H9 (cell line): ENCODE data around the gene FBXL16. TPM values are rescaled to one million over a fixed set of nuclear protein-coding genes. Genes with fewer than 3 reads are reported as not detected.

Experiments used
- DNase-seq: peaks from one replicate; pipeline ENCODE4 v3.0.0-alpha.2; 2017
- H2AFZ ChIP-seq: one replicate; pipeline ENCODE4 v1.6.1; 2013; ENCODE audit warnings: mild to moderate bottlenecking, low read length, control low read depth, moderate library complexity
- H2AK5ac ChIP-seq: 2 replicates; pipeline ENCODE4 v1.6.1; 2013; ENCODE audit warnings: low read length, control low read depth, mixed read lengths; ENCODE audit not compliant: insufficient read length
- H2BK120ac ChIP-seq: one replicate; pipeline ENCODE4 v1.6.1; 2013; ENCODE audit warnings: low read depth, mild to moderate bottlenecking, low read length, control low read depth, inconsistent platforms; ENCODE audit not compliant: poor library complexity, severe bottlenecking
- H2BK12ac ChIP-seq: 2 replicates; pipeline ENCODE4 v1.6.1; 2013; ENCODE audit warnings: low read length, control low read depth, mixed read lengths, low read depth; ENCODE audit not compliant: insufficient read length
- H2BK15ac ChIP-seq: 2 replicates; pipeline ENCODE4 v1.6.1; 2013; ENCODE audit warnings: low read depth, low read length, control low read depth
- H2BK20ac ChIP-seq: one replicate; pipeline ENCODE4 v1.6.1; 2013; ENCODE audit warnings: low read depth, mild to moderate bottlenecking, low read length, control low read depth, inconsistent platforms; ENCODE audit not compliant: poor library complexity, severe bottlenecking
- H2BK5ac ChIP-seq: 2 replicates; pipeline ENCODE4 v1.6.1; 2013; ENCODE audit warnings: low read length, control low read depth, mixed read lengths; ENCODE audit not compliant: insufficient read length
- H3K14ac ChIP-seq: 2 replicates; pipeline ENCODE4 v1.6.1; 2013; ENCODE audit warnings: low read length, control low read depth; ENCODE audit not compliant: insufficient read depth
- H3K18ac ChIP-seq: 2 replicates; pipeline ENCODE4 v1.6.1; 2013; ENCODE audit warnings: low read depth, mild to moderate bottlenecking, mixed read lengths, low read length, control low read depth; ENCODE audit not compliant: insufficient read length
- H3K23ac ChIP-seq: 2 replicates; pipeline ENCODE4 v1.6.1; 2013; ENCODE audit warnings: low read length, control low read depth, mixed read lengths, low read depth; ENCODE audit not compliant: insufficient read length
- H3K23me2 ChIP-seq: 2 replicates; pipeline ENCODE4 v1.6.1; 2013; ENCODE audit warnings: low read depth, mild to moderate bottlenecking, mixed read lengths, low read length, control low read depth; ENCODE audit not compliant: insufficient read length, poor library complexity, severe bottlenecking
- H3K27ac ChIP-seq: 2 replicates; pipeline ENCODE4 v1.5.1; 2013; ENCODE audit warnings: low read length, control low read depth, mixed read lengths, low read depth; ENCODE audit not compliant: insufficient read length
- H3K27me3 ChIP-seq: 2 replicates; pipeline ENCODE4 v1.6.1; 2013; ENCODE audit warnings: low read length, control low read depth, inconsistent platforms; ENCODE audit not compliant: insufficient read depth
- H3K4ac ChIP-seq: 2 replicates; pipeline ENCODE4 v1.6.1; 2013; ENCODE audit warnings: low read depth, mild to moderate bottlenecking, control low read depth, inconsistent platforms, low read length, moderate library complexity
- H3K4me1 ChIP-seq: 2 replicates; pipeline ENCODE4 v1.6.1; 2013; ENCODE audit warnings: low read length, control low read depth, inconsistent platforms; ENCODE audit not compliant: insufficient read depth
- H3K4me2 ChIP-seq: 2 replicates; pipeline ENCODE4 v1.6.1; 2013; ENCODE audit warnings: low read length, control low read depth, mixed read lengths; ENCODE audit not compliant: insufficient read length, insufficient read depth
- H3K56ac ChIP-seq: 2 replicates; pipeline ENCODE4 v1.6.1; 2013; ENCODE audit warnings: low read depth, mild to moderate bottlenecking, mixed read lengths, low read length, control low read depth; ENCODE audit not compliant: insufficient read length
- H3K79me1 ChIP-seq: 2 replicates; pipeline ENCODE4 v1.6.1; 2013; ENCODE audit warnings: low read depth, mild to moderate bottlenecking, moderate library complexity, low read length, control low read depth, inconsistent platforms; ENCODE audit not compliant: insufficient read depth, poor library complexity, severe bottlenecking
- H3K79me2 ChIP-seq: 2 replicates; pipeline ENCODE4 v1.6.1; 2013; ENCODE audit warnings: low read length, control low read depth, inconsistent platforms; ENCODE audit not compliant: insufficient read depth
- H3K9ac ChIP-seq: 2 replicates; pipeline ENCODE4 v1.6.1; 2013; ENCODE audit warnings: low read length, control low read depth, mixed read lengths; ENCODE audit not compliant: insufficient read length; ENCODE audit errors: extremely low read depth
- H3K9me3 ChIP-seq: one replicate; pipeline ENCODE4 v1.6.1; 2013; ENCODE audit warnings: low read depth, low read length, inconsistent platforms; ENCODE audit not compliant: control insufficient read depth
- H3T11ph ChIP-seq: one replicate; pipeline ENCODE4 v1.6.1; 2013; ENCODE audit warnings: mild to moderate bottlenecking, low read length, control low read depth, inconsistent platforms
- H4K20me1 ChIP-seq: one replicate; pipeline ENCODE4 v1.6.1; 2013; ENCODE audit not compliant: control insufficient read depth, insufficient read length, insufficient read depth
- H4K5ac ChIP-seq: 2 replicates; pipeline ENCODE4 v1.6.1; 2013; ENCODE audit warnings: low read depth, mild to moderate bottlenecking, mixed read lengths, low read length, control low read depth; ENCODE audit not compliant: insufficient read length
- H4K8ac ChIP-seq: replicated peaks from 2 replicates; pipeline ENCODE4 v1.6.1; 2013; ENCODE audit warnings: low read length, control low read depth, mixed read lengths, low read depth; ENCODE audit not compliant: insufficient read length
- H4K91ac ChIP-seq: 2 replicates; pipeline ENCODE4 v1.6.1; 2013; ENCODE audit warnings: low read depth, mild to moderate bottlenecking, moderate library complexity, mixed read lengths, low read length, control low read depth; ENCODE audit not compliant: insufficient read length
- H3K27ac Mint-ChIP-seq, 3 experiments: 2 replicates in 2 of 3; 3 replicates in 1 of 3; pipeline ENCODE4 v1.8.0; 2020 to 2021; ENCODE audit warnings: mixed read lengths in 3 of 3, mild to moderate bottlenecking in 1 of 3, moderate library complexity in 1 of 3
- H3K27me3 Mint-ChIP-seq: 2 replicates; pipeline ENCODE4 v1.8.0; 2021; ENCODE audit warnings: low read depth, mild to moderate bottlenecking, moderate library complexity, mixed read lengths
- H3K36me3 Mint-ChIP-seq, 3 experiments: 2 replicates in 2 of 3; 3 replicates in 1 of 3; pipeline ENCODE4 v1.8.0; 2020 to 2021; ENCODE audit warnings: low read depth in 3 of 3, mixed read lengths in 3 of 3; ENCODE audit not compliant: insufficient read depth in 1 of 3
- H3K4me1 Mint-ChIP-seq, 2 experiments: 2 replicates each; pipeline ENCODE4 v1.8.0; 2020; ENCODE audit warnings: mixed read lengths in 2 of 2
- H3K4me3 Mint-ChIP-seq, 2 experiments: 2 replicates in 1 of 2; 3 replicates in 1 of 2; pipeline ENCODE4 v1.8.0; 2020 to 2021; ENCODE audit warnings: mild to moderate bottlenecking in 2 of 2, mixed read lengths in 2 of 2, moderate library complexity in 1 of 2
- H3K9me3 Mint-ChIP-seq, 2 experiments: 2 replicates in 1 of 2; 3 replicates in 1 of 2; pipeline ENCODE4 v1.8.0; 2020; ENCODE audit warnings: mild to moderate bottlenecking in 2 of 2, mixed read lengths in 2 of 2, moderate library complexity in 1 of 2
- CTCF ChIP-seq: fragments of 200-600 bp; sonication (generic); conservative IDR thresholded peaks from 3 replicates; pipeline ENCODE4 v1.8.0; 2021; ENCODE audit warnings: antibody characterized with exemption, mild to moderate bottlenecking
- WGBS: extraction: QIAGEN DNeasy Blood & Tissue Kit; methylation state at CpG from one replicate; pipeline ENCODE4 v1.1.7; 2013; ENCODE audit warnings: missing lambda C conversion rate, low lambda C conversion rate, mixed read lengths; ENCODE audit not compliant: insufficient read length; ENCODE audit errors: extremely low coverage; 5-methylcytosine and 5-hydroxymethylcytosine counted together
- total RNA-seq: library from RNA; stranded (reverse); gene quantifications from 2 replicates; pipeline ENCODE4 v1.2.1, GENCODE V29; 2021

The FBXL16 gene
- total RNA-seq, 1 experiment from 2014 or later: 9.6 TPM

GRCh38 chr16:718389-718788 is 12.8 kb upstream of the FBXL16 start:
- no peak overlapping the region; a peak in 1 of 5 replicates for H3K4me3 Mint-ChIP-seq
- peaks cover 37% of the 10 kb centered on the region for H3K27me3 Mint-ChIP-seq
- no peak overlapping the region for H4K5ac ChIP-seq
- no peak overlapping the region for H3K56ac ChIP-seq
- H3K4me2 ChIP-seq: no peak overlapping the region
- no peak overlapping the region for H2BK5ac ChIP-seq
- no peak overlapping the region for H3K27ac Mint-ChIP-seq
- H3K79me2 ChIP-seq: no peaks in the 10 kb centered on the region
- no peak overlapping the region for H2AFZ ChIP-seq
- no peak overlapping the region for H2BK120ac ChIP-seq
- H4K8ac ChIP-seq: no peak overlapping the region
- H2BK20ac ChIP-seq: no peak overlapping the region
- no peak overlapping the region for H3K14ac ChIP-seq
- no peak overlapping the region for H3T11ph ChIP-seq
- no peaks in the 10 kb centered on the region for H3K4me1 ChIP-seq
- H3K27ac ChIP-seq: no peak overlapping the region
- no peaks in the 10 kb centered on the region for H3K9me3 Mint-ChIP-seq
- TF ChIP-seq CTCF: no peak
- DNase-seq: no peak
- H2AK5ac ChIP-seq: no peak overlapping the region
- no peaks in the 10 kb centered on the region for H3K79me1 ChIP-seq
- no CpG with 5 or more reads among the region's 9 CpGs for WGBS
- H3K23me2 ChIP-seq: peaks cover 10% of the 10 kb centered on the region
- H3K4me1 Mint-ChIP-seq: peaks cover 14 to 28% of the 10 kb centered on the region in 2 experiments
- no peaks in the 10 kb centered on the region; the same call in 1 of the 2 replicates for H3K27me3 ChIP-seq
- H4K91ac ChIP-seq: no peak overlapping the region
- no peak overlapping the region for H3K4ac ChIP-seq
- no peak overlapping the region for H3K23ac ChIP-seq
- no peak overlapping the region for H3K18ac ChIP-seq
- no peak overlapping the region for H2BK15ac ChIP-seq
- no peak overlapping the region for H3K9ac ChIP-seq
- H2BK12ac ChIP-seq: no peak overlapping the region
- peaks cover 0 to 5% (median 3%) of the 10 kb centered on the region in 3 experiments; a peak in 1 of 7 replicates for H3K36me3 Mint-ChIP-seq
- no peaks in the 10 kb centered on the region for H4K20me1 ChIP-seq
- no peaks in the 10 kb centered on the region for H3K9me3 ChIP-seq
